NT2/D1 (cell line): ENCODE data around the gene ABCA4.

Experiments
- SUZ12 ChIP-seq: IDR thresholded peaks from 2 replicates; pipeline ENCODE4 v1.6.1; 2011; ENCODE audit not compliant: insufficient read length, insufficient read depth; ENCODE audit errors: extremely low read depth
- YY1 ChIP-seq: IDR thresholded peaks from 2 replicates; pipeline ENCODE4 v1.6.1; 2011; ENCODE audit not compliant: insufficient read length, insufficient read depth

DNA sequence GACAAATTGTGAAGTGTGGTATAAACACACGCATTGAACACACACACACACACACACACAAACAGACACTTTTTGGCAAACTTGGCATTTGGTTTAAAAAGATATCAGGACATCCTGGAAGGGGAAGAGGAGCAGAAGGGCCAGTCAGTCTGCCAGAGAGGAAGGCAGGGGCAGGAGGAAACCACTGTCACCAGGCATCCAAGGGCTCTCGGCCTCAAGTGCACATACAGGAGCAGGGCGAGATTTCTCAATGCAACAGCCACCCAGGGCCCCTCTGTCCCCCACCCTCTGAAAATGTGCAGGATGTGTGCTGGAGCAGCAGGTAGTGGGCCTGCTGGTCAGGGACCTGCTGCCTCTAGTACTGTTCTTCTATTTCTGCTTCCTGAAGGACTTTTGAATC is 71.2 kb downstream of the ABCA4 start:
- TF ChIP-seq YY1 = no peak
- TF ChIP-seq SUZ12 = no peak
